Epithelial cell of proximal tubule (primary cell): ENCODE results near the gene SPRED1. TPM values are rescaled to one million over a fixed set of nuclear protein-coding genes. Genes with fewer than 3 reads are reported as not detected.
A peak's percentile ranks its signal among the peaks of the same experiment; 100 is the strongest.

Experiments used
- DNase-seq: peaks from one replicate; pipeline ENCODE4 v3.0.0-alpha.2; 2011; ENCODE audit warnings: low read depth
- H3K4me3 ChIP-seq: 2 replicates; pipeline ENCODE4 v1.5.1; 2011; ENCODE audit warnings: low read depth, mild to moderate bottlenecking, low read length
- total RNA-seq: library from RNA; depleted of rRNA; stranded (reverse); fragments of >200 nt; gene quantifications from 2 replicates; pipeline ENCODE4 v1.2.3, GENCODE V29; 2015
- TF ChIP-seq, protein P1 (sequence below): conservative IDR thresholded peaks from 2 replicates; pipeline ENCODE4 v1.5.1; 2012; ENCODE audit warnings: low read depth, mild to moderate bottlenecking, low read length

Gene SPRED1
- total RNA-seq, 1 donor from 2014 or later: 12.3 TPM

GRCh38 chr15:38220606-38221273 is 31.9 kb upstream of the SPRED1 start:
- TF ChIP-seq, protein P1, sequence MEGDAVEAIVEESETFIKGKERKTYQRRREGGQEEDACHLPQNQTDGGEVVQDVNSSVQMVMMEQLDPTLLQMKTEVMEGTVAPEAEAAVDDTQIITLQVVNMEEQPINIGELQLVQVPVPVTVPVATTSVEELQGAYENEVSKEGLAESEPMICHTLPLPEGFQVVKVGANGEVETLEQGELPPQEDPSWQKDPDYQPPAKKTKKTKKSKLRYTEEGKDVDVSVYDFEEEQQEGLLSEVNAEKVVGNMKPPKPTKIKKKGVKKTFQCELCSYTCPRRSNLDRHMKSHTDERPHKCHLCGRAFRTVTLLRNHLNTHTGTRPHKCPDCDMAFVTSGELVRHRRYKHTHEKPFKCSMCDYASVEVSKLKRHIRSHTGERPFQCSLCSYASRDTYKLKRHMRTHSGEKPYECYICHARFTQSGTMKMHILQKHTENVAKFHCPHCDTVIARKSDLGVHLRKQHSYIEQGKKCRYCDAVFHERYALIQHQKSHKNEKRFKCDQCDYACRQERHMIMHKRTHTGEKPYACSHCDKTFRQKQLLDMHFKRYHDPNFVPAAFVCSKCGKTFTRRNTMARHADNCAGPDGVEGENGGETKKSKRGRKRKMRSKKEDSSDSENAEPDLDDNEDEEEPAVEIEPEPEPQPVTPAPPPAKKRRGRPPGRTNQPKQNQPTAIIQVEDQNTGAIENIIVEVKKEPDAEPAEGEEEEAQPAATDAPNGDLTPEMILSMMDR: no peak
- no peak overlapping the region for H3K4me3 ChIP-seq
- DNase-seq: no peak

GRCh38 chr15:38224486-38224885 is 28.1 kb upstream of the SPRED1 start:
- DNase-seq: no peak
- TF ChIP-seq, protein P1: no peak
- H3K4me3 ChIP-seq: no peak overlapping the region

GRCh38 chr15:38225381-38225780 is 27.3 kb upstream of the SPRED1 start:
- TF ChIP-seq, protein P1: no peak
- DNase-seq: no peak
- no peak overlapping the region for H3K4me3 ChIP-seq

- DNase-seq: peak; percentile 86
- TF ChIP-seq, protein P1: no peak
These were observed 25.9 kb upstream of the SPRED1 start for GRCh38 chr15:38226608-38227266.

DNA sequence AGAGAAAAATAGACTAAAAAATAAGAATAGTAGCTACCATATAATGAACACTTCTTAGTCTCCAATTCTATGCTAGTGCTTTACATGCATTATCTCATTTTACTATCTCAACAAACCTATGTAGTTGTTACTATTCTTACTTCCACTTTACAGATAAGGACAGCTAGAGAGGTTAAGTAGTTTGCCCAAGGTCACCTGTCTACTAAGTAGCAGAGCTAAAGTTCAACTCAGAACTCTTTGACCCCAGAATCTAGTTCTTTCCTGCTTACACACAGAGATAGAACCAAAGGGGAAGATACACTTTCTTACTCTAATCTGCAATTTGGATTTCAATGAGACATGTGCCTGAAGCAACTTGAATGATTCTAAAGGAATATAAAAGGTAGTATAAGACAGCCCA is 24.7 kb upstream of the SPRED1 start:
- TF ChIP-seq, protein P1: no peak
- no peak for DNase-seq
- H3K4me3 ChIP-seq: no peak overlapping the region

More at GRCh38 chr15:38226608-38227266, 25.9 kb upstream of the SPRED1 start:
- H3K4me3 ChIP-seq: no peak overlapping the region

DNA sequence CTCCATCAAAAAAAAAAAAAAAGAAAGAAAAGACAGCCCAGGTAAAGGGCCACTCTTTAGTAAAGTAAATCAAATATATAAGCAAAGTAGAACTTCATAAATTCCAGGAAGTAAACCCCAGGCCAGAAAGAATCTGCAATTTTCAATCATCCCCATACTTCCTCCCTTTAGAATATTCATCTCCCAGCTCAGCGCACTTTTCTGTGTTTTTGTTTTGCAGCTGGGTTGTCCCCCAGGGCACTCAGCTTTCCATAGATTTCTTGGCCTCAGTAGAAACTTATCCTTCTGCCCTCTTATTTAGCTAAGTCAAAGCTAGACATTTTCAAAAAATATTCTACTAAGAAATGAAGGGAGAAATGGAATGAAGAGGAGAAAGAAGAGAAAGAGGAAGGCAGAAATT is 24.0 kb upstream of the SPRED1 start:
- DNase-seq: no peak
- TF ChIP-seq, protein P1: no peak
- H3K4me3 ChIP-seq: no peak overlapping the region
